ENCODE measurements around the gene AIFM3.

The AIFM3 gene

GRCh38 chr22:20957102-20957682 lies 9.9 kb upstream of the AIFM3 start:
- no peaks in the 10 kb centered on the region for H3K9me3 ChIP-seq
- no peak for DNase-seq
- peaks cover 6% of the 10 kb centered on the region for H3K4me1 ChIP-seq
- peak overlapping the region; percentile 58 for H3K4me3 ChIP-seq (ENCODE audit: low read depth, low read length)
- no peak for TF ChIP-seq CTCF (IDR thresholded peaks at IDR 0.05; ENCODE audit: low read depth, low read length)
- no peaks in the 10 kb centered on the region for H3K27me3 ChIP-seq
- H3K36me3 ChIP-seq, result peaks cover 16% of the 10 kb centered on the region

GRCh38 chr22:20957683-20958431 lies 9.2 kb upstream of the AIFM3 start:
- no peak for TF ChIP-seq CTCF (IDR thresholded peaks at IDR 0.05; ENCODE audit: low read depth, low read length)
- DNase-seq, result no peak
- Histone ChIP-seq H3K36me3 (peaks cover 10% of the 10 kb centered on the region), H3K9me3 (no peaks in the 10 kb centered on the region), H3K4me1 (peaks cover 6% of the 10 kb centered on the region), H3K27me3 (no peaks in the 10 kb centered on the region), H3K4me3 (ENCODE audit: low read depth, low read length) (peak overlapping the region; percentile 58)

DNA sequence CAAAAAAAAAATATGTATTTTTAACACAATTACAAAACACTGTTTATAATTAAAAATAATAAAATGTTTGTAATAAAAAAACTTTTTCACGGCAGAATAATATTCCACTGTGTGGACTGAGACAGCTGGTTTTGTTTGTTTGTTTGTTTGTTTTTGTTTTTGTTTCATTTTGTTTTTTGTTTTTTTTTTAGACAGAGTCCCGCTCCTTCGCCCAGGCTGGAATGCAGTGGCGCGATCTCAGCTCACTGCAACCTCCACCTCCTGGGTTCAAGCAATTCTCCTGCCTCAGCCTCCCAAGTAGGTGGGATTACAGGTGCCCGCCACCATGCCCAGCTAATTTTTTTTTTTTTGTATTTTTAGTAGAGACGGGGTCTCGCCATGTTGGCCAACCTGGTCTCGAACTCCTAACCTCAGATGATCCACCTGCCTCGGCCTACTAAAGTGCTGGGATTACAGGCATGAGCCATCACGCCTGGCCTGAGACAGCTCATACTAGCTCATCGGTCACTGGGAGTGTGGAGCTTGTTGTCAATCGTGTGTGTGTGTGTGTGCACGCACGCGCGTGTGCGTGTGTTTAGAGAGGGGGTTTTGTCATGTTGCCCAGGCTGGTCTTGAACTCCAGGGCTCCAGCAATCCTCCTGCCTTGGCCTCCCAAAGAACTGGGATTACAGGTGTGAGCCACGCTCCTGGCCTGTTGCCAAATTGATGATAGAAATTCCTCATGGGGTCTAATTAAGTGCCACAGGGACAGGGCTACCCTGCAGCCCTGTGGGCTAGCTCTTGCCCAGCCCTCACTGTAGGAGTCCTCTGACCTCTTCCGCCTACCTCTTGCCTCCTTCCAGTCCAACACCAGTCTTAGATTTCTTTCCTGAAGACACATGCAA lies 7.2 kb upstream of the AIFM3 start:
- peaks cover 6% of the 10 kb centered on the region for H3K4me1 ChIP-seq
- H3K27me3 ChIP-seq, result peaks cover 6% of the 10 kb centered on the region
- no peaks in the 10 kb centered on the region for H3K9me3 ChIP-seq
- no peaks in the 10 kb centered on the region for H3K36me3 ChIP-seq
- H3K4me3 ChIP-seq (ENCODE audit: low read depth, low read length), result no peak overlapping the region
- no peak for TF ChIP-seq CTCF (IDR thresholded peaks at IDR 0.05; ENCODE audit: low read depth, low read length)
- DNase-seq, result no peak

DNA sequence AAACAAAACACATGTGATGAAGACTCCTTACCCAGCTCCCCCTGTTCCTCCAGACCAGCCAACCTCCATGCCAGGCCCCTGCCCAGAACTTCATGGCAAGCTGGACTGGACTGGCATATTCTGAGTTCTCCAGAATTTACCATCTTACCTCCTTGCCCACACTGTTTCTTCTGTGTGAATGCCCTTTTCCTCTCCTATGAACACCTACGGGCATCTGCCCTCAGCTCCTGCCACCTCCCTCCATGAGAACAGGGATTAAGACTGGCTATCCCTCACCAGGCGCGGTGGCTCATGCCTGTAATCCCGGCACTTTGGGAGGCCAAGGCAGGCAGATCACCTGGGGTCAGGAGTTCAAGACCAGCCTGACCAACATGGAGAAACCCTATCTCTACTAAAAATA lies 6.4 kb upstream of the AIFM3 start:
- H3K4me1 ChIP-seq, result peaks cover 6% of the 10 kb centered on the region
- H3K27me3 ChIP-seq, result peaks cover 11% of the 10 kb centered on the region
- H3K4me3 ChIP-seq (ENCODE audit: low read depth, low read length), result no peak overlapping the region
- H3K9me3 ChIP-seq, result no peaks in the 10 kb centered on the region
- no peak for TF ChIP-seq CTCF (IDR thresholded peaks at IDR 0.05; ENCODE audit: low read depth, low read length)
- no peaks in the 10 kb centered on the region for H3K36me3 ChIP-seq
- DNase-seq, result no peak

DNA sequence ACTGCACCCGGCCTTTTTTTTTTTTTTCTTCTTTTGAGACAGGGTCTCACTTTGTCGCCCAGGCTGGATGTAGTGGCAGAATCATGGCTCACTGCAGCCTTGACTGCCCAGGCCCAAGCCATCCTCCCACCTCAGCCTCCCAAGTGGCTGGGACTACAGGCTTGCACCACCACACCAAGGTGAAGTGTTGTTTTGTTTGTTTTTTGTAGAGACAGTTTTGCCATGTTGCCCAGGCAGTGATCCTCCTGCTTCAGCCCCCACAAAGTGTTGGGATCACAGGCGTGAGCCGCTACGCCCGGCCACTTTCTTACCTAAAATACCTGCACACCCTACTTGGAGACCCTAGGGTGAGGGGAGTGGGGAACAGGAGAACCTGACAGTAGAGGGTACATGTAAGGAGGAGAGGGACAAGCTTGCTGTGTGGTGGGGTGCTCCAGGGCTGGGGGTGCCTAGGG lies 4.5 kb upstream of the AIFM3 start:
- Histone ChIP-seq H3K9me3 (no peaks in the 10 kb centered on the region), H3K4me1 (peaks cover 3% of the 10 kb centered on the region), H3K27me3 (peaks cover 11% of the 10 kb centered on the region), H3K4me3 (ENCODE audit: low read depth, low read length) (no peak overlapping the region), H3K36me3 (no peaks in the 10 kb centered on the region)
- no peak for TF ChIP-seq CTCF (IDR thresholded peaks at IDR 0.05; ENCODE audit: low read depth, low read length)
- DNase-seq, result no peak

Measured in BE2C (cell line).